IPS DF 19.7 (cell line): Measurements from ENCODE around the gene CA5B.
"Not testable (repeated sequence)": the region's sequence is repeated elsewhere in the genome, so short reads cannot be mapped to it uniquely, and the experiment has no call there.

ENCODE experiments used
- DNase-seq: peaks from one replicate; pipeline ENCODE4 v3.0.0-alpha.2; 2013; ENCODE audit warnings: low read depth, low spot score

The CA5B gene, protein sequence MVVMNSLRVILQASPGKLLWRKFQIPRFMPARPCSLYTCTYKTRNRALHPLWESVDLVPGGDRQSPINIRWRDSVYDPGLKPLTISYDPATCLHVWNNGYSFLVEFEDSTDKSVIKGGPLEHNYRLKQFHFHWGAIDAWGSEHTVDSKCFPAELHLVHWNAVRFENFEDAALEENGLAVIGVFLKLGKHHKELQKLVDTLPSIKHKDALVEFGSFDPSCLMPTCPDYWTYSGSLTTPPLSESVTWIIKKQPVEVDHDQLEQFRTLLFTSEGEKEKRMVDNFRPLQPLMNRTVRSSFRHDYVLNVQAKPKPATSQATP

DNA sequence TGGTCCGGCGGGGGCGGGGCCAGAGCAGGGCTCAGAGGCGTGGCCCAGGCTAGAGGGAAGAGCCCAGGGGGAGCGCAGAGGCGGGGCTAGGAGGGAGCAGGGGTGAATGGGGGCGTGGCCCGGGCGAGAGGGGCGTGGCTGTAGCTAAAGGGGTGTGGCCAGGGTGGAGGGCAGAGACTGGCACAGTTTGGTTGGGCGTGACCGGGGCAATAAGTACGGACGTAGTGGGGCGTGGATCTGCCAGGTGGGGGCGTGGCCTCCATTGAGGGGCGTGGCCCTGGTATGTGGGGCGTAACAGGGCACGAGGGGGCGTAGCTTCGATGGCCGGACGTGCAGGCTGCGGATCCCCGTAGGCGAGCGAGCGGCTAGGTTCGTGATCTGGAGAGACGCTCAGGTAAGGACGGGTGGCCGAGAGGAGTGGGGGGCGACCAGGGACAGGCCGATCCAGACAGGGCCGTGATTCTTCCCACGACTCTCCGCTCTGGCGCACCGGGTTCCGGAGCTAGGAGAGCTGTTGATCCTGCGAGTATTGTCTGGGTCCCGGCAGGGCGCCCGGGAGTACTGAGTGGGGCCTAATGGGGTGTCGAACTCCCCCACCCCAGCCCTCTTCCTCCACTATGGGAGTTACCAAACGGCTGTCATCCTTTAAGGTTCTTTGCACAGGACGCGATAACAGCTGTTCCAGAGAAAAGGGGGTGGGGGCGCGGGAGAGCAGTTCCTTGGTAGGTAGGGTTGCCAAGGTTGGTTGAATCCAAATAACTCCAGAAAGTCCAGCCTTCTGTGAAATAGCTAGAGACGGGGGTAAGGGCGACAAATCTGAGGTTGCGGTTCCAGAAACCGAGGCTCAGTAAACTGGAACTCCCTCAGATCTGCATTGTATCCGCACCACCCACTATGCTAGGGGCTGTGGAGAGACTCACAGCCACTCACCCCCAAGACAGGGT is at the start of gene CA5B:
Gene CA5B, plus strand, starts transcription at position 312 of the 944 bp plus-strand sequence. CDS start 11,754 bp downstream, outside the sequence.
- DNase-seq, result no peak

DNA sequence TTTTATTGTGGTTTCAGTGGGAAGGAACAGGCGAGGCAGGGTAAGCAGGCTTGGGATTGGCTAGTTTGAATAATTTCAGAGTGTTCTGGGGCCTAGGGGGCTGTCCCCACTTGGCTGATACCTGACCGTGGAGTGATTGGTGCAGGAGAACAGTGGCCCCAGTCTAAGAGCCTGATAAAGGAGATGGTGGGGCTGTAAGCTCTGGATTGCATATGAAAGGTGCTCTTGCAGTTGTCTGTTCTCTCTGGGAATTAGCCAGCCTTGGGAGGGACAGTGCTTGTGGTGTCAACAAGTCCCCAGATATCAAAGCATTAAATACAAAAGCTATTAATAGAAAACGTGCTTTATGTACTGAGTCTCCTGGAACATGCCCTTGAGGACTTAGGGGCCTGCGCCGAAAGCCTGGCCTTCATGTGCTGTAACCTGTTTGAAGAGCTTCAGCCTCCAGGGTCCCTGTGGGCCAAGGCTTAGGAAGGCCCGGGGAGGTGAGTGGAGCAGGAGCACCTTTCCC is 43.1 kb upstream of the CA5B start:
- DNase-seq, result no peak

DNA sequence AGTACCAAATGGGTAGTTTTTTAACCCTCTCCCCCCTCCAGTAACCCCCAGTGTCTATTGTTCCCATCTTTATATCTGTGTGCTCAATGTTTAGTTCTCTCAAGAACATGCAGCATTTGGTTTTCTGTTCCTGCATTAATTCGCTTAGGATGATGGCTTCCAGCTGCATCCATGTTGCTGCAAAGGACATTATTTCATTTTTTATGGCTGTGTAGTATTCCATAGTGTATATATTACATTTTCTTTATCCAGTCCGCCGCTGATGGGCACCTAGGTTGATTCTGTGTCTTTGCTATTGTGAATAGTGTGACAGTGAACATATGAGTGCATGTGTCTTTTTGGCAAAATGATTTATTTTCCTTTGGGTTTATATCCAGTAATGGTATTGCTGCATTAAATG is 41.6 kb upstream of the CA5B start:
- no peak for DNase-seq

DNA sequence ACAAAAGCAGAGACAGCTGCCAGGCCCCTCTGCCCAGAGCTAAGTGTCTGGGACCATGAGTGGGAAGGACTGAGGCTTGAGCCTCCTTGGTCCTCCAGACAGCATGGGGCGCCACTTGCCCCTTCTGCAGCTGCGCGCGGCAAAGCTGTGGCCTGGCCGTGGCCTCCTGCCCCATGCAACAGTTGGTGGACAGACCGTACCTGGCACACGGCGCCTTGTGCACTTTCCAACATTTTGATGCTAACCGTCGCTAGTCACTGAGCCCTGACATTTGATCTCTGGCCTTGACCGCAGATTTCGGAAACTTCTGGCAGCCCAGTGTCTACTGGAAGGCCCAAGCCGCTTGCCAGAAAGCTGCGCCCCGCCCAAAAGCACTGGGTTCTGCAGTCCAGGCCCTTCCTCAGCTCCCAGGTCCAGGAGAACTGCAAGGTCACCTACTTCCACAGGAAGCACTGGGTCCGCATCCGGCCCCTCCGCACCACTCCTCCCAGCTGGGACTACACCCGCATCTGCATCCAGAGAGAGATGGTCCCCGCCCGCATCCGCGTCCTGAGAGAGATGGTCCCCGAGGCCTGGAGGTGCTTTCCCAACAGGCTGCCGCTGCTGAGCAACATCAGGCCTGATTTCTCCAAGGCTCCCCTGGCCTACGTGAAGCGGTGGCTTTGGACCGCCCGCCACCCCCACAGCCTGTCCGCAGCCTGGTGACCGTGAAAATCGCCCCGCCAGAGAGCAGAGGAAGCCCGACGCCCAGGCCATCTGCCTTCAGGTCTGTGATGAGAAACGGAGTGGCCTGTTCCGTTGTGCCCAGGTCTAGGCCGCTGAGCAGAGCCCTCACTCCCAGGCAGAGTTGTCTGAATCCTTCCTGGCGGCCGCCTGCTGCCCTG is 35.3 kb upstream of the CA5B start:
- no peak for DNase-seq

DNA sequence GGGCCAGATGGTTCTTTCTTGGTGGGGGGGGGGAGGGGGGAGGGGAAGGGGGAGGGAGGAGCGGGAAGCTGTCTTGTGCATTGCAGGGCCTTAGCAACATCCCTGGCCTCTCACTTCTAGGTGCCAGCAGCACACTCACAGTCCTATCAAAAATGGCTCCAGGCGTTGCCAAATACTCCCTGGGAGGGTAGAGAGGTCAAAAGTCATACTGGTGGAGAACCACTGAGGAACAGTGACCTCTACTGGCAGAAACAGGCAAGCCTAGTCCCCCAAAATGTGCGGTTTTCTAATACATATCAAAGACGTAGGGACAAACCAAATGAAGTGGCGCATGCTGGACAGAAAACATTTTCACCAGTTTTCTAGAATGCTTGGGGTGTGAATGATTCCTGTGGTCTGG is 34.3 kb upstream of the CA5B start:
- not testable (repeated sequence) for DNase-seq

DNA sequence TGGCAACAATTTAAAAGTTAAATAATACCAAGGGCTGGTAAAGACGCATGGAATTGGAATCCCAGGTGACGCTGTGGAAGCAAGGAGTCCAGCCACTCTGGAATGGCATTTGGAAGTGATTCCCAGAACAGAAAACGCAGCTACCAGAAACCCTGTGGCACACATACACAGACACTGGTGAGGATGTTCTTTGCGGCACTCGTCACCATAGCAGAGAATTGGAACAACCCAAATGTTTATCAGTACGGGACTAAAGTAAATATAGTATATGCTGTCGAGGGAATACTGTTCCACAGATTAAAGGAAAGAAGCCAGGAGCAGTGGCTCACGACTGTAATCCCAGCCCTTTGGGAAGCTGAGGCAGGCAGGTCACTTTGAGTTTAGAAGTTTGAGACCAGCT is 33.8 kb upstream of the CA5B start:
- DNase-seq, result not testable (repeated sequence)

DNA sequence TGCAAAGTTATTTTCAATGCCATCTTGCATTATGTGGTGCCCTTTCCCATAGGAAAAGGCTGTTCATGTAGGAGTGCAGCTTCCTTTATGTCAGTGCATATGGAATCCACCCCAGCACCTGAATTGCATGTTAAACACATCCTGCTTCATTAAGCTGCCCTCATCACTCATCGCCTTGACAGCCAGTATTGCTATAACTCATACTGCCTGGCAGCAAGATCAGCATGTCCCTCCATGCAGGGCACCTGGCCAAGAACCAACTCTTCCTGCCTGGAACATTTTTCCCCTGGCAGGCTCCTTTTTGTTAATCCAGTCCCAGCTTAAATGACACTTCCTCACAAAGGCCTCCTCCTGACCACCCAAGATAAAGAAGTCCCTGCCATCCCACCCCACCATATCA is 23.5 kb upstream of the CA5B start:
- DNase-seq, result no peak

DNA sequence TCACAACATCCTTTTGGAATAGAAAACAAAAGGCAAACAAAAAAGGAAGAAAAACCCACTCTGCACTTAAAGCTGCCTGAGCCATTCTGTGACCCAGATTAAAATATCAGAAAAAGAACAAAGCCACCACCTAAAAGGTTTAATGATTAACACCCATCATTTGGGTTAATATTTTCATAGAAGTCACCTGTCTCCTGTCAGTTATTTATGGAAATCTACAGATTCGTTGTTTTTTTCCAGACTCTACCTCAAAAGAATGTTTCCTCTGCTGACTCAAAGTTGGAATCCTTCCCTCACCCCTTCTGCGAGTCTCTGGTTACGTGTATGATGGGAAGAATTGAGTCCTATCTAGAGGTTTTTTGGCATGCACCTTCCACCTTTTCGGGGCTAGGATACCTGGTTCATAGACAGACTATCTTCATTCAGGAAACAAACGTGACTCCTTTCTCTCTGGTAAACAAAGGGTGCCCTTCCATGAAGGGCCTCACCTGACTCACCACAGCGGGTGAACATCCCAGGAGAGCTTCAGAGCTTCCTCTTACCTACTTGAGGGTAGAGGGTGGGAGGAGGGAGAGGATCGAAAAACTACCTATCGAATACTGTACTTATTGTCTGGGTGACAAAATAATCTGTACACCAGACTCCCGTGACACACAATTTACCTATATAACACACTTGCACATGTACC is 19.6 kb upstream of the CA5B start:
- DNase-seq, result no peak

DNA sequence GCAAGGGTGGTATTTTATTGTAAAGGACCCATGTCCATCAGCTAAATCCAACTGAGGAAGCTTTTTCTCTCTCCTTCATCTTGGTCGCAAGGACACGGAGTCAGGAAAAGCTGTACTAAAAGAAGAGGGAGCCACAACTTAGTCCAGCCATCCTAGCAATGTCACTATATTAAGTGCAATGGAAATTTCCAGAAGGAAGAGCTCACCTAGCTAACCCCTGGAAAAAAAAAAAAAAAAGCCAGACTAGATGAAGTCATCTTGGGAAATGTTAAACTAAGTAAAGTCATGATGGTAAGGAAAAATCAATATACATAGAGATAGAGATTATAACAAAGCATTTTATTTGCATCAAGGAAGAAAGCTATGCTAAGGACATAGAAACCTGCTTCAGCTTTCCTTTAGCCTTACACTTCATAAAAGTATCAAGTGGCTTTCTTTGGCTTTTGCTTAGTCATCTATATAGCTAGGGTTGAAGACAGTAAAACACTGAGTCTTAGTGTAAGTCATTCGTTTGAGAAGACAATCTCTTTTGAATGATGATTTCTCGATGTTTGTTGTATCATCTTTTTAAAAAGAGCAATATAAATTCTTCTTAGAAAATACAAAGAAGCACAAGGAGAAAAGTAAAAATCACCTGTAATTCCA is 18.6 kb upstream of the CA5B start:
- DNase-seq, result no peak

DNA sequence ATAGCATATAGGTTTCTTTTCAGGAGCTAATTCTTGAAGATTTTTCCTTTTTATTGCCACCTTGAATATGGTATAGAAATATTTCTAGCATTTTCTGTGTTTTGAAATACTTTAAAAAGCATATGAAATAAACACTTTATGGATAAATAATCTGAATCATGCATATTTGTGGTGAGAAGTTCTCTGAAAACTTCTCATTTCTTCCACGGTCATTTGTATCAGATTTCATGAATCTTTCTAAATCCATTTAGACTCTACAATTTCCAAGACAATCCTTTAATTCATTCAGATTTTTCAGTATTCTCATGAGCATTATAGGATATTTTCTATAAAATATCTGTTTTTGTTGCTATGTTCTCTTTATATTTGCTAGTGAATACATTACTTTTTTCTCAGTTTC is 16.2 kb upstream of the CA5B start:
- no peak for DNase-seq

DNA sequence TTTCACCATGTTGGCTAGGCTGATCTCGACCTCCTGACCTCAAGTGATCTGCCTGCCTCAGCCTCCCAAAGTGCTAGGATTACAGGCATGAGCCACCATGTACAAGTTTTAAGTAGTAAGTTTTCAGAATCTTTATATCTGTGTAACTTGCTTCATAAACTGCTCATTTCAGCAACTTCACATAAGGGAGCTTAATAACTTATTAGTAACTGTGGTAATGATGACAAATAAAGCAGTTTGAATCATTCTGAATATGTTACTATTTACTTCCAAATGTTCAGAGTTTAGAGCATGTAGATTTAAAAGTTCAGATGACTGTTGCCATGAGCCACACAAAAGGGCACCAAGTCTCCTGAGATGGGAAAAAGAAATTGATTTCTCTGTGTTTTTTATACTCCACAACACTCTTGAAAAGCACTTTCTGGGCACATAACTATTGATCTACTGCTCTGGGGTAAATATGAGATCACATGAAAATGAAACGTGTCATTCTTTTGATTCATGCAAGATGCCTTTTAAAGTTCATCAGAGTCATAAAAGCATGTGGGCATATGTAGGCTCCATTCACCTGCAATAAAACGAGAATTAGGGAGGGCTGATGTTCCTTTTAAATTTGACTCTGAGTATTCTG is 14.1 kb upstream of the CA5B start:
- no peak for DNase-seq

DNA sequence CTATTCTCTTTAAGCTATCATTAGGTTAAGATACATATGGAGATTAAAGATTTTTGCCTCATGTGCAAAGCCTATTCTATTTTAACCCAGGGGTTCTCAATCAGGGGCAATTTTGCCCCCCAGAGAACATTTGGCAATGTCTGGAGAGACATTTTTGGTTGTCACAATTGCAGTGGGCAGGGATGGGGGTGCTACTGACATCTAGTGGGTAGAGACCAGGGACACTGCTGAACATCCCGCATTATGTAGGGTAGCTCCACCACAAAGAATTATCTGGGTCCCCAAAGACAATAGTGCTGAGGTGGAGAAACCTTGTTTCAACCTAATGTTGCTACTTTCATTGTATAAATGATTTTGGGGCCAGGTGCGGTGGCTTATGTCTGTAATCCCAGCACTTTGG is 13.2 kb upstream of the CA5B start:
- DNase-seq, result no peak

DNA sequence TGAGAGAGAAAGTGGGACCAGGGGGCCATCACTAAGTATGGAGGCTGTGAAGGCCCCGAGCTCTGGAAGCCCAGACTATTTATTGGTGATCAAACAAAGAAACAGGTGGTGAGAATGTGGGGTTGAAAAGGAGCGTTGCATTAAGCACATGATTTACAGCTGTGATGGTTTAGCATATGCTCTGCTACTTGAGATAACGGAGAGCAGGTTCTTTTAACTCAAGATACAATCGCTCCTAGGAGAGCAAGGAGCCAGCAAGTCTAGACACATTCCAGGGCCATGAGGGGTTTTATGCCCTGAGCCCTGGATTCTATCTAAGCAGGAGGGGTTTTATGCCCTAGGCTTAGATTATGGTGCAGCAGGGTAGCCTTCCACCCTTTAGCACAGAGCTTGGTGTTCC is 6.7 kb upstream of the CA5B start:
- not testable (repeated sequence) for DNase-seq

DNA sequence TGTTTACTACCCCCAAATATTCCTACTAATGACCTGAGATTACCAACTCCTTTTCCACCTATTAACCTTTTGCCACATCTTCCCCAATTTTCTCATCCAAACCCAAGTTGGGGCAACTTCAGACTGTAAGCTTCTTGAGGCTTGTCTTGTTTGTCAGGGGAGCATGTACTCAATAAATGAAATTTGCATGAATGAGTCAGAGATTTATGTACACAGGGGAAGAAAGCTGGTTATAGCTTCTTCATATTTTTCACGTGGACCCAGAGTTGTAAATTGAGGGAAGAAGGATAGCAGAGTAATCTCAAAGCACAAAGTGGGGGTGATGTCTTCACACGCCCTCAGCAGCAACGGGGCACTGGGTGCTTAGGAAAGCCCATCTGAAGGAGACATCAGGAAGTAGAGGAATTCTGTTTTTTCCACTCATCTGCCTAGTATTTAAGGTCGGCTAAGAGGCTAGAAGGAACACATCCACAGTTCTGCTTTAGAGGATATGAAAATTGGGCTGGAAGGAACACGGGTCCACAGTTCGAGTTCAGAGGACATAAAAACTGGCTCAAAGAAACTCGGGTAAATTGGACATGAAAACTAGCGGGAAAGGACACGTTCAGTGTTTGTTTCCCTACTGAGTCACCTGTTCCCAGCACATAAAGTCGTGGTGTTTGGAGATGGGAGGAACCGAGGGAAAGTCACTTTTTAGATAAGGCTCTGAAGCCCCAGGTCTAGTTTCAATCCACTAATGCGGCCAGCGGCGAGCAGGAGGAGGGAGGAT is 696 bp upstream of the CA5B start:
- DNase-seq, result no peak

DNA sequence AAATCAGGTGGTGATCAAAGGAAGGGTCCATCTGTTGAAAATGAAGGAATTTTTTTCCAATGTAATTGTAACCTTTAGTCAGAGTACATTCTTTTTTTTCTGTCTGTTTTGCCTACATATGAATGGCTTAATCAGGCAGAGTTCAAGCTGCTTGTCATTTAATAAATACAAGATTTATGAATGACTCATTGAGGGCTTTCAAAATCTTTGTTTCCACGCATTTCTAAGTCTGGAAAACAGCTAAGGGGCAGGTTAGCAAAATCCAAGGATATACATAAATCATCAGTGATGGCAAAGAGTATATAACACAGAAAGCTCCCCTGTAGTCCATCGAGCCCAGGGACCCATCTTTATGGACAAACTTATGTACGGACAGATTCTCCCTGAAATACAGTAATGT is 1.8 kb downstream of the CA5B start:
- no peak for DNase-seq

DNA sequence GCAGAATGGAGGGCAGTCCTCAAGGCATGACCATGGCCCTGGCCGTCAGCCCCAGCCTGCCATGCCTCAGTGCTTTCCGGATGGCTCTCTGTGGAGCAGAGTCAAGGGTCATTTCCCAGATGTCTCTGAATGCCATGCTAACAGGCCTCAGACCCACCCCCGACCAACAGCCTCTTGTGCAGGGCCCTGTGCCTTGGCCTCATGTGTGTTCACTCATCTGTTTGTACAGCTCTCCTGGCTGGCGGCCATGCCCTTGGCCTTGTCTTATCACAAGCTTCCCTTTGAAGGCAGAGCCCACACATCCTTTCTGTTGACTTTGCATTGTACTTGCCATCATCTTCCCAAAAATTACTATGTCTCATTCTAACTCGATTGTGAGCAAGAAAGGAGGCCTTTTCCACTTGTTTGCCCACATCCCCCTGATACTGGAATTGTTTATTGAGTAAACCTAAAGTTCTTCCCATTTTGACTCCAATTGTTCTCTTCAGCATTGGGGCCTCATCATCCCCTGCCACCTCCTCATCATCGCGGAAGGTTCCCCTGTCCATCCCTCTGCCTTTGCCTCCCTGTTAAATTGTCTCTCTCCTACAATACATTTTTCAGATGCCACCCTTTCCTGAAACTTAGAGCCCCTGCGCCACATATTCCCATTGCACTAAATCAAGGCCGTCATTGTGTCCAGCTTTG is 6.3 kb downstream of the CA5B start:
- no peak for DNase-seq

DNA sequence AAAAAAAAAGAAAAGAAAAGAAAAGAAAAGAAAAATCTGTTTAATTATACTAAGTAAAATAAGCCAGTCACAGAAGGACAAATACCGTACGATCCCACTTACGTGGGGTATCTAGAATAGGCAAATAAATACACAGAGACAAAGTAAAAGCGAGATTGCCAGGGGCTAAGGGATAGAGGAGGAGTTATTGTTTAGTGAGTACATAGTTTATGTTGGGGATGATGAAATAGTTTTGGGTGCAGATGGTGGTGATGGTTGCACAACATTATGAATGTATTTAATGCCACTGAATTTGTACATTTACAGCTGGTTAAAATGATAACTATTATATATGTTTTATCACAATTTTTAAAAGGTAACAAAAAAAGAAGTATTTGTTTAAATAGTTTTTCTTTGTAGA is 7.1 kb downstream of the CA5B start:
- DNase-seq, result no peak

DNA sequence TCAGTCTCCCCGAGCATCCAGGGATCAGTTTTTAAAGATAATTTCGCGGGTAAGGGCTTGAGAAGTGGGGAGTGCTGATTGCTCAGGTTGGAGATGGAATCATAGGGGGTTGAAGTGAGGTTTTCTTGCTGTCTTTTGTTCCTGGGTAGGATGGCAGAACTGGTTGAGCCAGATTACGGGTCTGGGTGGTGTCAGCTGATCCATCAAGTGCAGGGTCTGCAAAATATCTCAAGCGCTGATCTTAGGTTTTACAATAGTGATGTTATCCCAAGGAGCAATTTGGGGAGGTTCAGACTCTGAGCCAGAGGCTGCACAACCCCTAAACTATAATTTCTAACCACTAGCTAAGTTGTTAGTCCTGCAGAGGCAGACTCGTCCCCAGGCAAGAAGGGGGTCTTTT is 8.6 kb downstream of the CA5B start:
- not testable (repeated sequence) for DNase-seq
